Liver (tissue), 9 donors: ENCODE data around the gene ADCY4. TPM values are rescaled to one million over a fixed set of nuclear protein-coding genes. Genes with fewer than 3 reads are reported as not detected.

Experiments used
- DNase-seq: peaks from one replicate; pipeline ENCODE4 v3.0.0-alpha.2; 2017; ENCODE audit warnings: low spot score
- H3K27ac ChIP-seq, 2 donors: one replicate each; pipeline ENCODE4 v1.7.0; 2013; ENCODE audit warnings: inconsistent platforms in 2 of 2, low read length in 2 of 2, control low read depth in 1 of 2, low read depth in 1 of 2, mild to moderate bottlenecking in 1 of 2
- H3K27me3 ChIP-seq, 4 donors: one replicate each; pipeline versions ENCODE4 v1.6.1 to v1.7.0; 2013; ENCODE audit warnings: low read length in 3 of 4, inconsistent platforms in 1 of 4, mild to moderate bottlenecking in 1 of 4, moderate library complexity in 1 of 4; ENCODE audit not compliant: control insufficient read depth in 4 of 4, insufficient read depth in 4 of 4
- H3K36me3 ChIP-seq, 4 donors: one replicate each; pipeline versions ENCODE4 v1.6.1 to v1.7.0; 2013; ENCODE audit warnings: low read length in 3 of 4, mild to moderate bottlenecking in 3 of 4, low read depth in 1 of 4, moderate library complexity in 1 of 4; ENCODE audit not compliant: control insufficient read depth in 4 of 4, insufficient read depth in 3 of 4
- H3K4me1 ChIP-seq, 4 donors: one replicate each; pipeline versions ENCODE4 v1.6.1 to v1.7.0; 2013; ENCODE audit warnings: low read length in 3 of 4, mild to moderate bottlenecking in 3 of 4, moderate library complexity in 1 of 4; ENCODE audit not compliant: control insufficient read depth in 4 of 4, insufficient read depth in 4 of 4
- H3K4me3 ChIP-seq, 3 donors: one replicate each; pipeline versions ENCODE4 v1.6.1 to v1.7.0; 2013; ENCODE audit warnings: low read length in 3 of 3, control low read depth in 1 of 3, low read depth in 1 of 3, mild to moderate bottlenecking in 1 of 3
- H3K9ac ChIP-seq, 2 donors: one replicate each; pipeline ENCODE4 v1.7.0; 2013; ENCODE audit warnings: low read length in 2 of 2, mild to moderate bottlenecking in 2 of 2, moderate library complexity in 2 of 2, control low read depth in 1 of 2, low read depth in 1 of 2
- H3K9me3 ChIP-seq, 4 donors: one replicate each; pipeline versions ENCODE4 v1.6.1 to v1.7.0; 2013; ENCODE audit warnings: low read length in 3 of 4; ENCODE audit not compliant: control insufficient read depth in 4 of 4
- EGR1 ChIP-seq, 2 donors: IDR thresholded peaks; 2 replicates each; pipeline ENCODE4 v1.6.1; 2016 to 2018; ENCODE audit warnings: antibody characterized with exemption in 2 of 2, low read depth in 2 of 2
- FOXA1 ChIP-seq: IDR thresholded peaks from 2 replicates; pipeline ENCODE4 v1.6.1; 2016; ENCODE audit warnings: antibody characterized with exemption
- GABPA ChIP-seq, 2 donors: IDR thresholded peaks in 1 of 2; conservative IDR thresholded peaks in 1 of 2; 2 replicates each; pipeline ENCODE4 v1.6.1; 2016; ENCODE audit warnings: antibody characterized with exemption in 2 of 2, mild to moderate bottlenecking in 1 of 2, moderate library complexity in 1 of 2
- HNF4A ChIP-seq, 2 donors: conservative IDR thresholded peaks; 2 replicates each; pipeline ENCODE4 v1.6.1; 2016; ENCODE audit warnings: antibody characterized with exemption in 2 of 2, mild to moderate bottlenecking in 2 of 2
- HNF4G ChIP-seq: IDR thresholded peaks from 2 replicates; pipeline ENCODE4 v1.6.1; 2016; ENCODE audit warnings: antibody characterized with exemption
- JUND ChIP-seq, 2 donors: IDR thresholded peaks; 2 replicates each; pipeline ENCODE4 v1.6.1; 2016; ENCODE audit warnings: antibody characterized with exemption in 2 of 2
- NR2F2 ChIP-seq: IDR thresholded peaks from 2 replicates; pipeline ENCODE4 v1.6.1; 2016; ENCODE audit warnings: antibody characterized with exemption
- RAD21 ChIP-seq, 2 donors: IDR thresholded peaks; 2 replicates each; pipeline ENCODE4 v1.6.1; 2016; ENCODE audit warnings: antibody characterized with exemption in 2 of 2, mild to moderate bottlenecking in 2 of 2
- RXRA ChIP-seq, 2 donors: IDR thresholded peaks; 2 replicates each; pipeline ENCODE4 v1.6.1; 2017 to 2018; ENCODE audit warnings: antibody characterized with exemption in 2 of 2, mild to moderate bottlenecking in 1 of 2
- SP1 ChIP-seq: IDR thresholded peaks from 2 replicates; pipeline ENCODE4 v1.6.1; 2018; ENCODE audit warnings: antibody characterized with exemption, mild to moderate bottlenecking
- TAF1 ChIP-seq: conservative IDR thresholded peaks from 2 replicates; pipeline ENCODE4 v1.6.1; 2016; ENCODE audit warnings: antibody characterized with exemption, mild to moderate bottlenecking
- YY1 ChIP-seq: IDR thresholded peaks from 2 replicates; pipeline ENCODE4 v1.6.1; 2016; ENCODE audit warnings: antibody characterized with exemption, mild to moderate bottlenecking
- WGBS: extraction: QIAGEN DNeasy Blood & Tissue Kit; methylation state at CpG from one replicate; pipeline ENCODE4 v1.1.7; 2013; 5-methylcytosine and 5-hydroxymethylcytosine counted together
- polyA plus RNA-seq, 2 donors: library from polyadenylated mRNA; stranded (reverse) in 1 of 2; unstranded in 1 of 2; fragments of 200-250 nt in 1 of 2; fragments of >200 nt in 1 of 2; fragmentation: Nextera tagmentation in 1 of 2; extraction: Ambion mirVana in 1 of 2; gene quantifications; one replicate each; pipeline versions ENCODE4 v1.2.1 to v1.2.3, GENCODE V29; 2013 to 2015
- total RNA-seq, 2 donors: library from RNA; depleted of rRNA; stranded (reverse); fragments of >200 nt; gene quantifications; one replicate each; pipeline ENCODE4 v1.2.3, GENCODE V29; 2014
- TF ChIP-seq, protein P1 (sequence below): IDR thresholded peaks from 2 replicates; pipeline ENCODE4 v1.6.1; 2016; ENCODE audit warnings: antibody characterized with exemption, mild to moderate bottlenecking
- TF ChIP-seq, protein P2 (sequence below): IDR thresholded peaks from 2 replicates; pipeline ENCODE4 v1.6.1; 2016; ENCODE audit warnings: antibody characterized with exemption
- TF ChIP-seq, protein P3 (sequence below): IDR thresholded peaks from 2 replicates; pipeline ENCODE4 v1.6.1; 2016; ENCODE audit warnings: antibody characterized with exemption
- TF ChIP-seq, protein P4 (sequence below): IDR thresholded peaks from 2 replicates; pipeline ENCODE4 v1.6.1; 2016; ENCODE audit warnings: antibody characterized with exemption
- TF ChIP-seq, protein P5 (sequence below): fragments of 150-350 bp; IDR thresholded peaks from 2 replicates; pipeline ENCODE4 v1.5.1; 2017; ENCODE audit warnings: improper control_type of control experiment, low read depth, low read length; ENCODE audit not compliant: missing input control
- donor health status: healthy.
- donor health status: healthy.
- donor health status: healthy.
- donor health status: healthy.
- donor health status: healthy.

The ADCY4 gene
- total and polyA plus RNA-seq, 4 donors, result 2.2 to 7.2 (median 4.0) TPM

DNA sequence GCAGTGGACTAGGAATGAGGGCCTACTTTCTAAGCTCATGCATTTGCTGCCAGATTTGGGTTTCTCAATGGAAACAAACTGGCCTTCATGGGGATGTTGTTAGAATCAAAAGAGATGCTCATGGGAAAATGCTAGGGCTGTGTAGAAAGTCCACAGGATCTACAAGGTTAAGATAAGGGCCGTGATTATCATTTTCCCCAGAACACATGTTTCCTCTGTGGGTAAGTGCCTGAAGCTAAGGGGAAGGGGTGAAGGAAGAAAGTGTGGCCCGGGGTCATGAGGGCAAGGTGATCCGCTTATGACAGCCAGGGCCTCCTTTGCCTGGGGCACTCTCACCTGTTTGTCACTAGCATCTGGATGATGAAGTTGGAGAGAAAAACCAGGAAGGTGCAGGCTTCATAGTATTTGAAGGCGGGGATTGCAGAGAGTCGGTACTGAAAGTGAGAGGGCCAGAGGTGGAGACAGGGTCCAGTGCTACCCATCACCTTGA lies 9.8 kb downstream of the ADCY4 start:
- H3K9ac ChIP-seq, result no peak overlapping the region
- H3K4me3 ChIP-seq, result no peak overlapping the region
- no peaks in the 10 kb centered on the region for H3K9me3 ChIP-seq
- no peaks in the 10 kb centered on the region for H3K27me3 ChIP-seq
- no peaks in the 10 kb centered on the region for H3K36me3 ChIP-seq
- TF ChIP-seq, protein P1, sequence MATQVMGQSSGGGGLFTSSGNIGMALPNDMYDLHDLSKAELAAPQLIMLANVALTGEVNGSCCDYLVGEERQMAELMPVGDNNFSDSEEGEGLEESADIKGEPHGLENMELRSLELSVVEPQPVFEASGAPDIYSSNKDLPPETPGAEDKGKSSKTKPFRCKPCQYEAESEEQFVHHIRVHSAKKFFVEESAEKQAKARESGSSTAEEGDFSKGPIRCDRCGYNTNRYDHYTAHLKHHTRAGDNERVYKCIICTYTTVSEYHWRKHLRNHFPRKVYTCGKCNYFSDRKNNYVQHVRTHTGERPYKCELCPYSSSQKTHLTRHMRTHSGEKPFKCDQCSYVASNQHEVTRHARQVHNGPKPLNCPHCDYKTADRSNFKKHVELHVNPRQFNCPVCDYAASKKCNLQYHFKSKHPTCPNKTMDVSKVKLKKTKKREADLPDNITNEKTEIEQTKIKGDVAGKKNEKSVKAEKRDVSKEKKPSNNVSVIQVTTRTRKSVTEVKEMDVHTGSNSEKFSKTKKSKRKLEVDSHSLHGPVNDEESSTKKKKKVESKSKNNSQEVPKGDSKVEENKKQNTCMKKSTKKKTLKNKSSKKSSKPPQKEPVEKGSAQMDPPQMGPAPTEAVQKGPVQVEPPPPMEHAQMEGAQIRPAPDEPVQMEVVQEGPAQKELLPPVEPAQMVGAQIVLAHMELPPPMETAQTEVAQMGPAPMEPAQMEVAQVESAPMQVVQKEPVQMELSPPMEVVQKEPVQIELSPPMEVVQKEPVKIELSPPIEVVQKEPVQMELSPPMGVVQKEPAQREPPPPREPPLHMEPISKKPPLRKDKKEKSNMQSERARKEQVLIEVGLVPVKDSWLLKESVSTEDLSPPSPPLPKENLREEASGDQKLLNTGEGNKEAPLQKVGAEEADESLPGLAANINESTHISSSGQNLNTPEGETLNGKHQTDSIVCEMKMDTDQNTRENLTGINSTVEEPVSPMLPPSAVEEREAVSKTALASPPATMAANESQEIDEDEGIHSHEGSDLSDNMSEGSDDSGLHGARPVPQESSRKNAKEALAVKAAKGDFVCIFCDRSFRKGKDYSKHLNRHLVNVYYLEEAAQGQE, result no peak
- TF ChIP-seq SP1, result no peak
- TF ChIP-seq JUND (IDR thresholded peaks at IDR 0.05), result no peak
- TF ChIP-seq, protein P2, sequence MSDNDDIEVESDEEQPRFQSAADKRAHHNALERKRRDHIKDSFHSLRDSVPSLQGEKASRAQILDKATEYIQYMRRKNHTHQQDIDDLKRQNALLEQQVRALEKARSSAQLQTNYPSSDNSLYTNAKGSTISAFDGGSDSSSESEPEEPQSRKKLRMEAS, result no peak
- no peak for TF ChIP-seq RXRA (IDR thresholded peaks at IDR 0.05)
- TF ChIP-seq TAF1, result no peak
- TF ChIP-seq RAD21 (IDR thresholded peaks at IDR 0.05), result no peak
- DNase-seq, result no peak
- no peak overlapping the region for H3K27ac ChIP-seq
- 82% methylated on average over 5 of the region's 5 CpGs for WGBS
- H3K4me1 ChIP-seq, result peaks cover 0 to 6% (median 1%) of the 10 kb centered on the region in 4 donors

DNA sequence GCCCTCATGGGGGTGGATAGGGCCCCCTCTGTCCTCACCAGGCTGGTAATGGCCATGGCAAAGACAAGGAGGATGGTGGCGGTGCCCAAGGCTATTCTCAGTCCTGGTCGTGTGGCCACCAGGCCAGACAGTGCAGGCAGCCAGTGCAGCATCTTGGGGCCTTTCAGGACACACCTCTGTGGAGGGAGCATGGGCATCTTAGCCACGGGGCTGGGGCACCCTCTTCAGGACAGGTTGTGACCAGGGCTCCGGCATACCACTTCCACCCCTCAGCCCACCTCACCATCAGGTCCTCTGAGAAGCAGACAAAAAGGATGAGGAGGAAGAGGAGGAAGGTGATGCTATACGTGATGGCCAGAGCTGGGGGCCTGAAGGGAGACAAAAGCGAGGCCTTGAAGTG lies 10.8 kb downstream of the ADCY4 start:
- WGBS, result 84% methylated on average over 6 of the region's 6 CpGs
- TF ChIP-seq NR2F2 (no peak), HNF4A (conservative IDR thresholded peaks at IDR 0.05) (no peak), RAD21 (IDR thresholded peaks at IDR 0.05) (no peak), HNF4G (no peak), YY1 (no peak), GABPA (IDR thresholded peaks at IDR 0.05 in 1 of 2, conservative IDR thresholded peaks at IDR 0.05 in 1 of 2) (no peak), JUND (IDR thresholded peaks at IDR 0.05) (no peak), RXRA (IDR thresholded peaks at IDR 0.05) (no peak), FOXA1 (no peak), EGR1 (IDR thresholded peaks at IDR 0.05; ENCODE audit: low read depth in 2 of 2) (no peak), TAF1 (no peak)
- TF ChIP-seq, protein P3, sequence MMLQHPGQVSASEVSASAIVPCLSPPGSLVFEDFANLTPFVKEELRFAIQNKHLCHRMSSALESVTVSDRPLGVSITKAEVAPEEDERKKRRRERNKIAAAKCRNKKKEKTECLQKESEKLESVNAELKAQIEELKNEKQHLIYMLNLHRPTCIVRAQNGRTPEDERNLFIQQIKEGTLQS, result no peak
- TF ChIP-seq, protein P4, sequence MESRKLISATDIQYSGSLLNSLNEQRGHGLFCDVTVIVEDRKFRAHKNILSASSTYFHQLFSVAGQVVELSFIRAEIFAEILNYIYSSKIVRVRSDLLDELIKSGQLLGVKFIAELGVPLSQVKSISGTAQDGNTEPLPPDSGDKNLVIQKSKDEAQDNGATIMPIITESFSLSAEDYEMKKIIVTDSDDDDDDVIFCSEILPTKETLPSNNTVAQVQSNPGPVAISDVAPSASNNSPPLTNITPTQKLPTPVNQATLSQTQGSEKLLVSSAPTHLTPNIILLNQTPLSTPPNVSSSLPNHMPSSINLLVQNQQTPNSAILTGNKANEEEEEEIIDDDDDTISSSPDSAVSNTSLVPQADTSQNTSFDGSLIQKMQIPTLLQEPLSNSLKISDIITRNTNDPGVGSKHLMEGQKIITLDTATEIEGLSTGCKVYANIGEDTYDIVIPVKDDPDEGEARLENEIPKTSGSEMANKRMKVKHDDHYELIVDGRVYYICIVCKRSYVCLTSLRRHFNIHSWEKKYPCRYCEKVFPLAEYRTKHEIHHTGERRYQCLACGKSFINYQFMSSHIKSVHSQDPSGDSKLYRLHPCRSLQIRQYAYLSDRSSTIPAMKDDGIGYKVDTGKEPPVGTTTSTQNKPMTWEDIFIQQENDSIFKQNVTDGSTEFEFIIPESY, result no peak
- TF ChIP-seq, protein P5, sequence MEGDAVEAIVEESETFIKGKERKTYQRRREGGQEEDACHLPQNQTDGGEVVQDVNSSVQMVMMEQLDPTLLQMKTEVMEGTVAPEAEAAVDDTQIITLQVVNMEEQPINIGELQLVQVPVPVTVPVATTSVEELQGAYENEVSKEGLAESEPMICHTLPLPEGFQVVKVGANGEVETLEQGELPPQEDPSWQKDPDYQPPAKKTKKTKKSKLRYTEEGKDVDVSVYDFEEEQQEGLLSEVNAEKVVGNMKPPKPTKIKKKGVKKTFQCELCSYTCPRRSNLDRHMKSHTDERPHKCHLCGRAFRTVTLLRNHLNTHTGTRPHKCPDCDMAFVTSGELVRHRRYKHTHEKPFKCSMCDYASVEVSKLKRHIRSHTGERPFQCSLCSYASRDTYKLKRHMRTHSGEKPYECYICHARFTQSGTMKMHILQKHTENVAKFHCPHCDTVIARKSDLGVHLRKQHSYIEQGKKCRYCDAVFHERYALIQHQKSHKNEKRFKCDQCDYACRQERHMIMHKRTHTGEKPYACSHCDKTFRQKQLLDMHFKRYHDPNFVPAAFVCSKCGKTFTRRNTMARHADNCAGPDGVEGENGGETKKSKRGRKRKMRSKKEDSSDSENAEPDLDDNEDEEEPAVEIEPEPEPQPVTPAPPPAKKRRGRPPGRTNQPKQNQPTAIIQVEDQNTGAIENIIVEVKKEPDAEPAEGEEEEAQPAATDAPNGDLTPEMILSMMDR, result no peak
- TF ChIP-seq, protein P2, result no peak
- TF ChIP-seq, protein P1, result no peak
- H3K36me3 ChIP-seq, result no peaks in the 10 kb centered on the region
- H3K27me3 ChIP-seq, result no peaks in the 10 kb centered on the region
- no peaks in the 10 kb centered on the region for H3K9me3 ChIP-seq
- no peak for DNase-seq
- H3K9ac ChIP-seq, result no peak overlapping the region
- H3K4me1 ChIP-seq, result peaks cover 0 to 6% (median 1%) of the 10 kb centered on the region in 4 donors
- H3K27ac ChIP-seq, result no peak overlapping the region
- no peak overlapping the region for H3K4me3 ChIP-seq
